CMK (cell line): ENCODE data around the gene INO80E.

Source experiments
- DNase-seq: peaks from one replicate; pipeline ENCODE4 v3.0.0-alpha.2; 2010; ENCODE audit warnings: low read depth

INO80E gene

DNA sequence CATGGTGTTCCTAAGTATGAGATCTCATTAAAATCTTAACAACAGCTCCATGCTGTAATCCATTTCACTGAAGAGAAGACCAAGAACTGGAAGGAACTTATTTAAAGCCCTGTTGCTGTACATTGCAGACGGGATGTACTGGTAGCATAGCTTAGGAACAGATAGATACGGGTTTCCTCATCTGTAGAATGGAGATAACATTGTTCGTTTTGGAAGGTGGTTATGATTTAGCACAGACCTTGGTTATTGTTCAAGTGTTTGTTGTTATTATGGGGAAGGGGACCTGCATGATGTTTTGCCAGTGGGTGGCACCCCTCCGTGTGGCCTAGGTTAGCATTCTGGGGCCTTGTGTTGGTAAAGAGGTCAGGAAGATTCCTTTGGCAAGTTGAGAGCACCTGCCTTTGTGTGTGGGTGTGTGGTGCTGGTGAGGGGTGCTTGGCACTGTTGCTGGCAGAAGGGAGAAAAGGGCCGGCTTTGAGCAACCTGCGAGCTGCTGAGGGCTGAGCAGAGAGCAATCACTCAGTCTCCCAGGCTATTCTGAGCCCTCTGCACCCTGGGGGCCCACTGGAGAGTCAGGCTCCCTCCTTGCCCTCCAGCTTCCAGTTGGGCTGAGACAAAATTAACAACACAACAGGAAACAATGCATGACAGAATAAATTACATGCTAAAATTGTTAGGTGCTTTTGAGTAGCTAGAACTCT, 20.1 kb upstream of the INO80E start:
- DNase-seq: no peak

DNA sequence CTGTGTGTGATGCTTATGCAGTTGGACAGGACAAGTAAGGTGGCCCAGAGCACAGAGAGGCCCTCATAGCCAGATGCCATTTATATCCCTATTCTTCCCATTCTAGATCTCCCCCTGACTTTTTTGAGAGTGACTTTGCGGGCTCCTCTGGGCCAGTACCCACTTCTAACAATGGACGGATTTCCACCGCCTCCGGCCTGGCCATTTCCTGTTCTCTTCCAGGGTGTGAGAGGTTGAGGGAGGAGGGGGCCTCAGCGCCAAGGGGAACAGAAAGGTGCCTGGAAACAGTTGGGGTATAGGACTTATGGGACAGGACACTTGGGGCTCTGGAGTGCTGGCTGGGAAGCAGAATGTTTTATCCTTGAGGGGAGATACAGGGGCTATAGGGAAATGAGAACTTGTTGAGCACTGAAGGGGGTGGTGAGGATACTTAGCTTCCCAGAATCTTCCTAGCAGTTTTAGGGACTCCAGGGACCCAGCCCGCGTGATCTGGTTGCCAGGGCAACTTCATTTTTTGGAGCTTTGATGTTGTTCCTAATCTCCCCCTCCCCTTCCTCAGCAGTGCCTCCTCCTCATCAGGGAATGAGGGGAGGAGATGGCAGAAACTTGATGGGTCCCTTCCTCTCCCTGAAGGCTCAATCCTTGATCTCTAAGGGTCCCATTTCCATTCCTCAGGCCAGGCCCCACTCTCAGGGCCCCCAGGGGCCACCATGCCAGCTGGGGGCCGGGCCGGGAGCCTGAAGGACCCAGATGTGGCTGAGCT, 18.8 kb upstream of the INO80E start:
- DNase-seq: no peak

DNA sequence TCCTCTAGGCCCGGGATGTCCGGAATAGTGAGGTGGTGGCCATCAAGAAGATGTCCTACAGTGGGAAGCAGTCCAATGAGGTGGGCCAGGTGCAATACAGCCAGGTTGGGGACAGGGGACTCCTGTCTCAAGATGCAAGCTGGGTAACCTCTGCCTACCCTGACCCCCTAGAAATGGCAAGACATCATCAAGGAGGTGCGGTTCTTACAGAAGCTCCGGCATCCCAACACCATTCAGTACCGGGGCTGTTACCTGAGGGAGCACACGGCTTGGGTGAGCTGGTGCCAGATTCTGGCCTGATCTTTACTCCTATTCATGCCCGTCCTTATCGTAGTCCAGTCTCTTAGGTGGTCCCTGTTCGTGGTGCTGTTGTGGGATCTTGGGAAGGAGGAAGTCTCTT, 18.0 kb upstream of the INO80E start:
- no peak for DNase-seq

DNA sequence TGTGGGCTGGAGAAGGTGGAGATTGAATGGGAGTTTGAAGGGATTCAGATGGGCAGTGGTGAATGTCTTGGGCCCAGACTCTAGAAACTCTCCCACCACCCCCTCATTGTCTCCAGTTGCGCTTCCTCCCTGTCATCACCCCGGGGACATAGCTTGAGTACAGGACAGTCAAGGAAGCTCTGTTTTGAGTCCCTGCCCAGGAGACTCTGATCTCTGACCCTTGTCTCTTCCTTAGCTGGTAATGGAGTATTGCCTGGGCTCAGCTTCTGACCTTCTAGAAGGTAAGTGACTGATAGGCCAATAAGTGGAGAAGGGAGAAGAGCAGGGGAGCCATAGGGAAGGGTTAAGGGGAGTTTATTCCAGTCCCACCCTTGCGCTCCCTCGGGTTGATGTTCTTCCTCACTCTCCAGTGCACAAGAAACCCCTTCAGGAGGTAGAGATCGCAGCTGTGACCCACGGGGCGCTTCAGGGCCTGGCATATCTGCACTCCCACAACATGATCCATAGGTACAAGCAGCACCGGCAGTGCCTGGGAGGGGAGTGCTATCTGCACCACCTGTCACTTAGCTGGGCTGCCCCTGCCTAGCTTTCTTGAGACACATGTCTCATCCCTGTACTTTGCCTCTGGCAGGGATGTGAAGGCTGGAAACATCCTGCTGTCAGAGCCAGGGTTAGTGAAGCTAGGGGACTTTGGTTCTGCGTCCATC, 17.3 kb upstream of the INO80E start:
- no peak for DNase-seq

DNA sequence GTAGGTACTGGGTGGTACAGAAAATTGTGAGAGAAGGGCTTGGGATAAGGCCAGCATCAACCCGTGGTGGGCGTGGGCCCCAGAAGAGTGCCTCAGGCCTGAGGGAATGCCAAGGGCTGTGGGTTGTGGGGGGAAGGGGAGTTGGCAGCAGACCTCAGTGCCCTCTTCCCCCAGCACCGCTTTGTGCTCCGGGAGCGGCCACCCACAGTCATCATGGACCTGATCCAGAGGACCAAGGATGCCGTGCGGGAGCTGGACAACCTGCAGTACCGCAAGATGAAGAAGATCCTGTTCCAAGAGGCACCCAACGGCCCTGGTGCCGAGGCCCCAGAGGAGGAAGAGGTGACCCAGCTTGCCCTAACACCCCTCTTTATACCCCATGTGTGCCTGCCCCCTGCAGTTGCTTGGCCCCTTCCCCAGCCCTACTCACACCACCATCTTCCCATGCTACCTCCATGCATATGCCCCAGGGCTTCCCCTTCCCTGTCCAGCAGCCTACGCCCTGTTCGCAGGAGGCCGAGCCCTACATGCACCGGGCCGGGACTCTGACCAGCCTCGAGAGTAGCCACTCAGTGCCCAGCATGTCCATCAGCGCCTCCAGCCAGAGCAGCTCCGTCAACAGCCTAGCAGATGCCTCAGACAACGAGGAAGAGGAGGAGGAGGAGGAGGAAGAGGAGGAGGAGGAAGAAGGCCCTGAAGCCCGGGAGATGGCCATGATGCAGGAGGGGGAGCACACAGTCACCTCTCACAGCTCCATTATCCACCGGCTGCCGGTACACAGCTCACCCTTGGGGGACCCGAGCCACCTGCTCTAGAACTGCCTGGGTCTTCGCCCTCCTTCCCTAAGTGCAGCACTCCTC, 13.3 kb upstream of the INO80E start:
- DNase-seq: no peak

GRCh38 chr16:29983420-29984136, 12.5 kb upstream of the INO80E start:
- no peak for DNase-seq

GRCh38 chr16:29984137-29984763, 11.8 kb upstream of the INO80E start:
- DNase-seq: no peak

DNA sequence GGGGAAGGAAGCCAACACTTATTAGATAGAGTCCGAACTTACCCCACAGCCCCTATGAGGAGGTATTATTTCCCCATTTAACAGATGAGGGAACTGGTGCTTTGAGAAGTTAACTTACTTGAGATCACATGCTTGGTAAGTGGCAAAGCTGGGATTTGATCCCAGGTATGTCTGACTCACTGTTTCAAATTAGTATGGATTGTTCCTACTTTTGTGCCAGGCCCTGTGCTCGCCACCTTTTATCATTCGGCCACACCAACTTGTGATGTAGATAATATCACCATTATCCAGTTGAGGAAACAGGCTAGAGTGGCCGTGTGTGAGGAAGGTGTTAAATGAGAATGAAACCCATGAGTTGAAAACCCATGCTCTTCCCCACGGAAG, 11.3 kb upstream of the INO80E start:
- DNase-seq: no peak

- no peak for DNase-seq
Measured at GRCh38 chr16:29985271-29985811, 10.7 kb upstream of the INO80E start.

GRCh38 chr16:29986231-29986630, 9.8 kb upstream of the INO80E start:
- no peak for DNase-seq

DNA sequence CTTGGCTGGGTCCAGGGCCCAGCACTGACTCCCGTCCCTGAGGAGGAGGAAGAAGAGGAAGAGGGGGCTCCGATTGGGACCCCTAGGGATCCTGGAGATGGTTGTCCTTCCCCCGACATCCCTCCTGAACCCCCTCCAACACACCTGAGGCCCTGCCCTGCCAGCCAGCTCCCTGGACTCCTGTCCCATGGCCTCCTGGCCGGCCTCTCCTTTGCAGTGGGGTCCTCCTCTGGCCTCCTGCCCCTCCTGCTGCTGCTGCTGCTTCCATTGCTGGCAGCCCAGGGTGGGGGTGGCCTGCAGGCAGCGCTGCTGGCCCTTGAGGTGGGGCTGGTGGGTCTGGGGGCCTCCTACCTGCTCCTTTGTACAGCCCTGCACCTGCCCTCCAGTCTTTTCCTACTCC, 9.1 kb upstream of the INO80E start:
- DNase-seq: no peak

- no peak for DNase-seq
Measured at GRCh38 chr16:29987371-29988085, 8.5 kb upstream of the INO80E start.

DNA sequence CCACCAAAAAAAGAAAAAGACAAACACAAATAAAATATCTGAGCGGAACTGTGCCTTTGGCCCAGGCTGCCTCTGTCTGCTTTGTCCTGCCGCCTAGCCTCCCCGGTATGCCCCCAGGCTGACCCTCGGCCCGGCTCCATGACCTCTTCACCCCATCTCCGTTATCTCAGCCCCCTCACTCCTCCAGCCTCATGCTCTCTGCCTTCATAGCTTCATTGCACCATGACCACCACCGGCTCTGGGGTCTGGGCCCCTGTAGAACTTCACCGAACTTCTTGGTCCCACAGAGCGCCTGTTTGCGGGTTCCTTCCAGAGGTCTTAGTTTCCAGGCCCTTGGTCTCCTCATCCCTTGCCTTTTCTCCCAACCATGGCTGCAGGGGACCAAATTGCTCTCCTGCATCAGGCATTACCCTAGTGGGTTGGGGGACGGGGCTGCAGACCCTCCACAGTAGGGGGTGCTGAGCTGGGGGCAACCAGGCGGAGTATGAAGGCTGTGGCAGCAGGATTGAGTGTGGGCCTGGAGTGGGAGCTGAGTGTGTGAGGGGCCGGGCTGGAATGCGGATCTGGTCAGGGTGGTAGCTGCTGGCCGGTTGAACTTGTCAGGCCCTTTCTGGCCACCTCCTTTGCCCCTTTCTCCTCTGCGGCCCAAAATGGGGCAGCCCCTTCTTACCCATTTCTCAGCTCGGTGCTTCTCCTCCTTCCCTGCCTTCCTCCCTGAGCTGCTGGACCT, 7.5 kb upstream of the INO80E start:
- no peak for DNase-seq

DNA sequence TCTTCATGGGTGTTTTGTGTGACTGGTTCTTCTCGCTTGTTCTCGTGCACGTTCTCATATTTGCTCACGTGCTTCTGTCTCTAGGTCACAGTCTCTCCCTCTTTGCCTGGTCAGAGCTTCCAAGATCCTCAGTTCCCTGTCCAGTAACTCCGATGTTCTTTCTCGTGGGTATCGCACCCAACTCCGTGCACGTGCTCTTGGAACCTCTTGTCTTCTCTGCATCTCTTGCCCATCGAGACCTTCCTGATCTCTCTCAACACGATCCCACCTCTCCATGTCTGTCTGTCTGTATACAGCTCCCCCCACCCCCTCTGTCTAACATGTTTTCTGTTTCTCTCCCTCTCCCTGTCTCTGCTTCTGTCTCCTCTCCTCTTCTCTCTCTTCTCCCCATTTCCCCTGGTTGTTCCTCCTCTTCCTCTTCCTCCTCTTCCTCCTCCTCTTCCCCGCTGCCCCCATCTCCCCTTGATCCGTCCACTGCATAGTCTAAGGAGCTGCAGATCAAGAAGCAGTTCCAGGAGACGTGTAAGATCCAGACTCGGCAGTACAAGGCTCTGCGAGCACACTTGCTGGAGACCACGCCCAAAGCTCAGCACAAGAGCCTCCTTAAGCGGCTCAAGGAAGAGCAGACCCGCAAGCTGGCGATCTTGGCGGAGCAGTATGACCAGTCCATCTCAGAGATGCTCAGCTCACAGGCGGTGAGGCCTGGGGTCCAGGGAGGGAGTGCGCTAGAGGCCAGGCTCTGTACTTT, 6.8 kb upstream of the INO80E start:
- DNase-seq: no peak

DNA sequence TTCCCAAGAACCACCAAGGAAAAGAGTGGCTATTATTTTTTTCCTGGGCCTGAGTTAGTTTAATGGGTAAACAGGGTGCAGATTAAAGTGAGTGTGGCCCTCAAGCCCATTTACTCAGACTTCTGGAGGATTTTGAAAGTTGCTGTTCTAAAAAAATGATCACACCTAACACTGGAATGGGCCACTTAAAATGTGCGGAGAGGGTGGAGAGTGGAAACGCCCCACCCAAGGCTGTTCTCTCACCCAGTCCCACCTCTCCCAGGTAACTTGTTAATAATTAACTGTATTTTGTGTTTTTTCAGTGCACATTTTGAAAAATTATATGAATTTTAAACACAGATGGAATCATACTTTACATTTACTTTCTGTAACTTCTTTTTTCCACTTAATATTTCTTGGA, 6.0 kb upstream of the INO80E start:
- DNase-seq: no peak

DNA sequence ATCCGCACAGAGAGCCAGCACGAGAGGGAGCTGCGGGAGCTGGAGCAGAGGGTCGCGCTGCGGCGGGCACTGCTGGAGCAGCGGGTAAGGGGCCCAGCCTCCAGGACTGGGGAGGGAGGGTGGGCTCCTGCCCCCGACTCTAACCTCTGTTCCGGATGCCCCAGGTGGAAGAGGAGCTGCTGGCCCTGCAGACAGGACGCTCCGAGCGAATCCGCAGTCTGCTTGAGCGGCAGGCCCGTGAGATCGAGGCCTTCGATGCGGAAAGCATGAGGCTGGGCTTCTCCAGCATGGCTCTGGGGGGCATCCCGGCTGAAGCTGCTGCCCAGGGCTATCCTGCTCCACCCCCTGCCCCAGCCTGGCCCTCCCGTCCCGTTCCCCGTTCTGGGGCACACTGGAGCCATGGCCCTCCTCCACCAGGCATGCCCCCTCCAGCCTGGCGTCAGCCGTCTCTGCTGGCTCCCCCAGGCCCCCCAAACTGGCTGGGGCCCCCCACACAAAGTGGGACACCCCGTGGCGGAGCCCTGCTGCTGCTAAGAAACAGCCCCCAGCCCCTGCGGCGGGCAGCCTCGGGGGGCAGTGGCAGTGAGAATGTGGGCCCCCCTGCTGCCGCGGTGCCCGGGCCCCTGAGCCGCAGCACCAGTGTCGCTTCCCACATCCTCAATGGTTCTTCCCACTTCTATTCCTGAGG, 5.0 kb upstream of the INO80E start:
- DNase-seq: no peak

DNA sequence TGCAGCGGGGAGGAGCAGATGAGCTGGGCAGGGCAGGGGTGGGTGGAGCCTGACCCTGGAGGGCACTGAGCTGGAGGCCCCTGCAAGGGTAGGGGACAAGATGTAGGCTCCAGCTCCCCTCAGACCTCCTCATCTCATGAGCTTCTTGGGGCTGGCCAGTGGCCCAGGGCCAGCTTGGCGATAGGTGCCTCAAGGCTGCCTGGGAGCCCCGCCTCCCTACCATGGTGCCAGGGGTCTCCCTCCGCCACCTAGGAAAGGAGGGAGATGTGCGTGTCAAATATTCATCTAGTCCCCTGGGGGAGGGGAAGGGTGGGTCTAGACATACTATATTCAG, 4.5 kb upstream of the INO80E start:
- DNase-seq: no peak

GRCh38 chr16:29992344-29992967, 3.6 kb upstream of the INO80E start:
- DNase-seq: no peak
